SK-N-SH (cell line): ENCODE results near the gene XRRA1. TPM values are rescaled to one million over a fixed set of nuclear protein-coding genes. Genes with fewer than 3 reads are reported as not detected.

Experiments
- CTCF ChIA-PET: fragments of 300-600, 350-600 bp; formaldehyde crosslinking; extraction: SDS; loops from one replicate; lab custom pipeline; 2021; lab: Yijun Ruan, JAX
- POLR2A ChIA-PET: fragments of 350-600 bp; sonication (Branson Sonifier 250); formaldehyde crosslinking; extraction: SDS; loops from one replicate; lab custom pipeline; 2020; ENCODE audit warnings: antibody characterized with exemption, inconsistent platforms; lab: Yijun Ruan, JAX
- DNase-seq: peaks from one replicate; pipeline ENCODE4 v3.0.0; 2012
- H2AFZ ChIP-seq: fragments of 200-600 bp; sonication (generic); 2 replicates; pipeline ENCODE4 v1.8.1; 2016; ENCODE audit warnings: antibody characterized with exemption, mild to moderate bottlenecking, low read depth
- H3F3A ChIP-seq: fragments of 200-600 bp; sonication (generic); replicated peaks from 2 replicates; pipeline ENCODE3; 2016; ENCODE audit warnings: antibody characterized with exemption, mild to moderate bottlenecking; ENCODE audit not compliant: insufficient read depth
- H3K27ac ChIP-seq, 2 experiments: fragments of 200-500 bp in 1 of 2; fragments of 200-600 bp in 1 of 2; sonication (Bioruptor generic) in 1 of 2; sonication (generic), shearing (Covaris generic) in 1 of 2; 2 replicates each; pipeline versions ENCODE4 v1.5.1 to v1.6.1; 2014 to 2016; ENCODE audit warnings: low read depth in 2 of 2, inconsistent platforms in 1 of 2, low read length in 1 of 2, mild to moderate bottlenecking in 1 of 2, mixed read lengths in 1 of 2
- H3K27me3 ChIP-seq: fragments of 200-600 bp; sonication (generic), shearing (Covaris generic); 2 replicates; pipeline ENCODE4 v1.6.1; 2016; ENCODE audit warnings: mixed run types; ENCODE audit not compliant: insufficient read depth
- H3K36me3 ChIP-seq, 2 experiments: fragments of 200-500 bp in 1 of 2; fragments of 200-600 bp in 1 of 2; sonication (Bioruptor generic) in 1 of 2; sonication (generic) in 1 of 2; replicated peaks in 1 of 2; 2 replicates each; pipeline versions ENCODE3 to v1.5.1; 2014 to 2016; ENCODE audit warnings: low read length in 1 of 2, mild to moderate bottlenecking in 1 of 2; ENCODE audit not compliant: insufficient read depth in 2 of 2, control insufficient read depth in 1 of 2
- H3K4me1 ChIP-seq, 2 experiments: fragments of 200-500 bp in 1 of 2; fragments of 200-600 bp in 1 of 2; sonication (Bioruptor generic) in 1 of 2; sonication (generic), shearing (Covaris generic) in 1 of 2; 2 replicates each; pipeline versions ENCODE4 v1.5.1 to v1.6.1; 2014 to 2016; ENCODE audit warnings: low read depth in 1 of 2, low read length in 1 of 2, mixed run types in 1 of 2; ENCODE audit not compliant: insufficient read depth in 2 of 2, control insufficient read depth in 1 of 2
- H3K4me2 ChIP-seq: fragments of 200-600 bp; sonication (generic), shearing (Covaris generic); 2 replicates; pipeline ENCODE4 v1.6.1; 2017; ENCODE audit warnings: mixed run types
- H3K4me3 ChIP-seq, 2 experiments: fragments of 200-500 bp in 1 of 2; fragments of 200-600 bp in 1 of 2; sonication (Bioruptor generic) in 1 of 2; sonication (generic), shearing (Covaris generic) in 1 of 2; 2 replicates each; pipeline versions ENCODE4 v1.5.1 to v1.8.1; 2014 to 2016; ENCODE audit warnings: low read depth in 2 of 2, inconsistent platforms in 1 of 2, low read length in 1 of 2, mild to moderate bottlenecking in 1 of 2, mixed read lengths in 1 of 2, moderate library complexity in 1 of 2
- H3K79me2 ChIP-seq: fragments of 200-600 bp; sonication (generic); 2 replicates; pipeline ENCODE4 v1.8.1; 2017; ENCODE audit warnings: mild to moderate bottlenecking; ENCODE audit not compliant: insufficient read depth
- H3K9ac ChIP-seq: fragments of 200-600 bp; sonication (generic); 2 replicates; pipeline ENCODE4 v1.6.1; 2017; ENCODE audit warnings: mixed run types
- H3K9me2 ChIP-seq: fragments of 200-600 bp; sonication (generic); 2 replicates; pipeline ENCODE4 v1.6.1; 2017; ENCODE audit warnings: mixed run types
- H3K9me3 ChIP-seq: fragments of 200-600 bp; sonication (generic); 2 replicates; pipeline ENCODE4 v1.6.1; 2017; ENCODE audit warnings: mixed run types, mild to moderate bottlenecking, moderate library complexity
- H4K20me1 ChIP-seq: fragments of 200-600 bp; sonication (generic); 2 replicates; pipeline ENCODE4 v1.6.1; 2017; ENCODE audit warnings: mild to moderate bottlenecking, mixed run types; ENCODE audit not compliant: insufficient read depth
- CHD2 ChIP-seq: fragments of 150-350 bp; IDR thresholded peaks from 2 replicates; pipeline ENCODE4 v1.6.1; 2018; ENCODE audit warnings: low read length; ENCODE audit not compliant: partially characterized antibody
- EP300 ChIP-seq, 2 experiments: IDR thresholded peaks; 2 replicates each; pipeline versions ENCODE4 v1.4.0 to v1.6.1; 2012; ENCODE audit warnings: borderline replicate concordance in 1 of 2, low read depth in 1 of 2, low read length in 1 of 2
- EZH2phosphoT487 ChIP-seq: fragments of 200-600 bp; sonication (generic); IDR thresholded peaks from 2 replicates; pipeline ENCODE4 v1.6.1; 2017; ENCODE audit warnings: low read depth, mixed run types, mild to moderate bottlenecking, antibody characterized with exemption, moderate library complexity, borderline replicate concordance
- MAX ChIP-seq: IDR thresholded peaks from 2 replicates; pipeline ENCODE4 v1.4.0; 2012; ENCODE audit warnings: low read depth
- MEF2A ChIP-seq: IDR thresholded peaks from 2 replicates; pipeline ENCODE4 v1.4.0; 2012; ENCODE audit warnings: low read depth, borderline replicate concordance
- MXI1 ChIP-seq: IDR thresholded peaks from 2 replicates; pipeline ENCODE4 v1.6.1; 2012; ENCODE audit warnings: mild to moderate bottlenecking, low read depth, low read length, improper control_type of control experiment
- NFIC ChIP-seq: IDR thresholded peaks from 2 replicates; pipeline ENCODE4 v1.4.0; 2012; ENCODE audit warnings: borderline replicate concordance
- NRF1 ChIP-seq: IDR thresholded peaks from 2 replicates; pipeline ENCODE4 v1.6.1; 2012; ENCODE audit warnings: low read depth, mild to moderate bottlenecking, low read length
- RCOR1 ChIP-seq: fragments of 150-350 bp; IDR thresholded peaks from 2 replicates; pipeline ENCODE4 v1.6.1; 2017; ENCODE audit warnings: antibody characterized with exemption, low read length
- REST ChIP-seq: IDR thresholded peaks from 2 replicates; pipeline ENCODE4 v1.6.1; 2012; ENCODE audit warnings: mild to moderate bottlenecking, low read depth, low read length, moderate library complexity
- RFX5 ChIP-seq: IDR thresholded peaks from 2 replicates; pipeline ENCODE4 v1.6.1; 2012; ENCODE audit warnings: mild to moderate bottlenecking, improper control_type of control experiment, low read length
- RXRA ChIP-seq: IDR thresholded peaks from 2 replicates; pipeline ENCODE4 v1.4.0; 2012; ENCODE audit warnings: low read depth, mild to moderate bottlenecking, borderline replicate concordance
- SIN3A ChIP-seq: IDR thresholded peaks from 2 replicates; pipeline ENCODE4 v1.6.1; 2012; ENCODE audit warnings: low read depth, mild to moderate bottlenecking, low read length, moderate library complexity, borderline replicate concordance
- SMC3 ChIP-seq: IDR thresholded peaks from 2 replicates; pipeline ENCODE4 v1.6.1; 2012; ENCODE audit warnings: low read depth, low read length, improper control_type of control experiment
- TCF12 ChIP-seq: IDR thresholded peaks from 2 replicates; pipeline ENCODE4 v1.4.0; 2012
- USF1 ChIP-seq: IDR thresholded peaks from 2 replicates; pipeline ENCODE4 v1.4.0; 2012; ENCODE audit warnings: low read depth, borderline replicate concordance
- ZBTB33 ChIP-seq: IDR thresholded peaks from 2 replicates; pipeline ENCODE4 v1.4.0; 2012; ENCODE audit warnings: low read depth, borderline replicate concordance
- WGBS: methylation state at CpG from one replicate; pipeline ENCODE4 v1.1.6; 2017; ENCODE audit warnings: low lambda C conversion rate; 5-methylcytosine and 5-hydroxymethylcytosine counted together
- polyA plus RNA-seq, 3 experiments: library from polyadenylated mRNA; depleted of rRNA; stranded (reverse); fragments of >200 nt; gene quantifications; 2 replicates each; pipeline ENCODE4 v1.2.3, GENCODE V29; 2012

Gene XRRA1
- polyA plus RNA-seq, 1 of the 3 experiments (the other 2 are of a cell fraction): 12.9 TPM

- Histone ChIP-seq H3K27ac (no peak overlapping the region), H3K4me3 (no peak overlapping the region), H2AFZ (no peak overlapping the region), H3K27me3 (no peaks in the 10 kb centered on the region), H3K79me2 (peaks cover 4% of the 10 kb centered on the region; the same call in 1 of the 2 replicates), H3K9me3 (peaks cover 26% of the 10 kb centered on the region), H3K4me2 (no peak overlapping the region), H4K20me1 (no peaks in the 10 kb centered on the region), H3K9me2 (no peaks in the 10 kb centered on the region), H3F3A (peaks cover 10% of the 10 kb centered on the region), H3K4me1 (no peaks in the 10 kb centered on the region), H3K9ac (no peak overlapping the region), H3K36me3 (peaks cover 37 to 67% of the 10 kb centered on the region in 2 experiments)
- TF ChIP-seq SMC3 (no peak), RFX5 (no peak), SIN3A (no peak), NFIC (no peak), EP300 (IDR thresholded peaks at IDR 0.05; ENCODE audit: borderline replicate concordance in 1 of 2, low read depth in 1 of 2, low read length in 1 of 2) (no peak), USF1 (no peak), MXI1 (no peak), MEF2A (no peak), CHD2 (no peak), ZBTB33 (no peak), REST (no peak), MAX (no peak), TCF12 (no peak), RCOR1 (no peak), NRF1 (no peak), EZH2phosphoT487 (no peak), RXRA (no peak)
- DNase-seq: no peak
- ChIA-PET POLR2A (no interaction called here), CTCF (no interaction called here)
- 91% methylated on average over 2 of the region's 2 CpGs for WGBS
Observed at GRCh38 chr11:74863410-74863809, 85.5 kb downstream of the XRRA1 start.
